ENCODE data around the gene OSBPL9.
A peak's percentile ranks its signal among the peaks of the same experiment; 100 is the strongest.
"Not testable (repeated sequence)": the region's sequence is repeated elsewhere in the genome, so short reads cannot be mapped to it uniquely, and the experiment has no call there.

Gene OSBPL9

GRCh38 chr1:51715369-51715768 lies 98.5 kb downstream of the OSBPL9 start:
- DNase-seq: no peak

- DNase-seq: no peak
These were observed 99.9 kb downstream of the OSBPL9 start for GRCh38 chr1:51716746-51717145.

GRCh38 chr1:51717842-51718241 lies 101.0 kb downstream of the OSBPL9 start:
- no peak for DNase-seq

- no peak for DNase-seq
These were observed 102.3 kb downstream of the OSBPL9 start for GRCh38 chr1:51719146-51719545.

GRCh38 chr1:51724797-51725196 lies 107.9 kb downstream of the OSBPL9 start:
- no peak for DNase-seq

- DNase-seq: no peak
These were observed 109.2 kb downstream of the OSBPL9 start for GRCh38 chr1:51726051-51726450.

- DNase-seq: no peak
These were observed 109.8 kb downstream of the OSBPL9 start for GRCh38 chr1:51726544-51727225.

- no peak for DNase-seq
These were observed 110.5 kb downstream of the OSBPL9 start for GRCh38 chr1:51727366-51727765.

GRCh38 chr1:51728611-51729155 lies 111.8 kb downstream of the OSBPL9 start:
- DNase-seq: no peak

- DNase-seq: peak; percentile 97
These were observed 112.4 kb downstream of the OSBPL9 start for GRCh38 chr1:51729156-51729823.

GRCh38 chr1:51729824-51730301 lies 113.0 kb downstream of the OSBPL9 start:
- DNase-seq: no peak

- DNase-seq: no peak
These were observed 115.1 kb downstream of the OSBPL9 start for GRCh38 chr1:51731998-51732397.

GRCh38 chr1:51732701-51733425 lies 116.0 kb downstream of the OSBPL9 start:
- no peak for DNase-seq

GRCh38 chr1:51733426-51733774 lies 116.5 kb downstream of the OSBPL9 start:
- DNase-seq: not testable (repeated sequence)

GRCh38 chr1:51733793-51734522 lies 117.1 kb downstream of the OSBPL9 start:
- DNase-seq: no peak

GRCh38 chr1:51734896-51735745 lies 118.2 kb downstream of the OSBPL9 start:
- no peak for DNase-seq

GRCh38 chr1:51735746-51736254 lies 118.9 kb downstream of the OSBPL9 start:
- no peak for DNase-seq

- DNase-seq: no peak
These were observed 119.8 kb downstream of the OSBPL9 start for GRCh38 chr1:51736702-51737101.

- DNase-seq: no peak
These were observed 121.8 kb downstream of the OSBPL9 start for GRCh38 chr1:51738681-51739080.

- no peak for DNase-seq
These were observed 123.8 kb downstream of the OSBPL9 start for GRCh38 chr1:51740652-51741051.

GRCh38 chr1:51741121-51741681 lies 124.3 kb downstream of the OSBPL9 start:
- no peak for DNase-seq

Measured in CD4-positive, alpha-beta T cell treated with Interleukin-4 for 1 hour (primary cell).